ENCODE data around the gene OSBPL6.

DNA sequence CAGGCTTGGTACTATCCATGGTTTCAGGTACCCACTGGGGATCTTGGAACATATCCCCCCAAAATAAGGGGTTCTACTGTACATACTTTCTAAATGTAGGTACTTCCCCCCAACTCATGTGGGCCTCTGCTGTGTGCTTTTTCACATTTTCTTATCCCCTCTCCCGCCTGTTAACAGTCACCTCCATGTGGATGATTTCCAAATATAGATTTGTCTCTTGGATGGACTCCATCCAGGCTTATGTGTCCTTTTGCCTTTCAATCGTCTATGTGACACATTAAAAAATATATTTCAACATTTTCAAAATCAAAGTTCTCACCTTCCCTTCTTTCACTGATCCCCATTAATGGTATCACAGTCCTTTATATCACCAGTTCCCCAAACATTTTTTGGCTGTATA, 44.4 kb downstream of the OSBPL6 start:
- TF ChIP-seq, protein P1, sequence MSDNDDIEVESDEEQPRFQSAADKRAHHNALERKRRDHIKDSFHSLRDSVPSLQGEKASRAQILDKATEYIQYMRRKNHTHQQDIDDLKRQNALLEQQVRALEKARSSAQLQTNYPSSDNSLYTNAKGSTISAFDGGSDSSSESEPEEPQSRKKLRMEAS (CRISPR knock-in tag; IDR thresholded peaks at IDR 0.05) = no peak
- TF ChIP-seq FOXM1 (IDR thresholded peaks at IDR 0.05; ENCODE audit: low read depth) (no peak), FOXM1 (CRISPR knock-in tag; IDR thresholded peaks at IDR 0.05; ENCODE audit: low read depth) (no peak), PHB2 (IDR thresholded peaks at IDR 0.05; ENCODE audit: low read depth) (no peak), CCAR2 (IDR thresholded peaks at IDR 0.05; ENCODE audit: low read depth, low read length) (no peak), ZNF274 (IDR thresholded peaks at IDR 0.05; ENCODE audit: borderline replicate concordance, low read depth, low read length) (no peak), ZNF354B (CRISPR knock-in tag; IDR thresholded peaks at IDR 0.05) (no peak), GTF2F1 (IDR thresholded peaks at IDR 0.05; ENCODE audit: low read depth, low read length) (no peak)
- TF ChIP-seq, protein P2, sequence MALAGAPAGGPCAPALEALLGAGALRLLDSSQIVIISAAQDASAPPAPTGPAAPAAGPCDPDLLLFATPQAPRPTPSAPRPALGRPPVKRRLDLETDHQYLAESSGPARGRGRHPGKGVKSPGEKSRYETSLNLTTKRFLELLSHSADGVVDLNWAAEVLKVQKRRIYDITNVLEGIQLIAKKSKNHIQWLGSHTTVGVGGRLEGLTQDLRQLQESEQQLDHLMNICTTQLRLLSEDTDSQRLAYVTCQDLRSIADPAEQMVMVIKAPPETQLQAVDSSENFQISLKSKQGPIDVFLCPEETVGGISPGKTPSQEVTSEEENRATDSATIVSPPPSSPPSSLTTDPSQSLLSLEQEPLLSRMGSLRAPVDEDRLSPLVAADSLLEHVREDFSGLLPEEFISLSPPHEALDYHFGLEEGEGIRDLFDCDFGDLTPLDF (CRISPR knock-in tag; IDR thresholded peaks at IDR 0.05) = no peak
- TF ChIP-seq, protein P3, sequence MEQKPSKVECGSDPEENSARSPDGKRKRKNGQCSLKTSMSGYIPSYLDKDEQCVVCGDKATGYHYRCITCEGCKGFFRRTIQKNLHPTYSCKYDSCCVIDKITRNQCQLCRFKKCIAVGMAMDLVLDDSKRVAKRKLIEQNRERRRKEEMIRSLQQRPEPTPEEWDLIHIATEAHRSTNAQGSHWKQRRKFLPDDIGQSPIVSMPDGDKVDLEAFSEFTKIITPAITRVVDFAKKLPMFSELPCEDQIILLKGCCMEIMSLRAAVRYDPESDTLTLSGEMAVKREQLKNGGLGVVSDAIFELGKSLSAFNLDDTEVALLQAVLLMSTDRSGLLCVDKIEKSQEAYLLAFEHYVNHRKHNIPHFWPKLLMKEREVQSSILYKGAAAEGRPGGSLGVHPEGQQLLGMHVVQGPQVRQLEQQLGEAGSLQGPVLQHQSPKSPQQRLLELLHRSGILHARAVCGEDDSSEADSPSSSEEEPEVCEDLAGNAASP (IDR thresholded peaks at IDR 0.05) = no peak
